Mesendoderm (in vitro differentiated cells): ENCODE measurements around the gene KIF7. TPM values are rescaled to one million over a fixed set of nuclear protein-coding genes. Genes with fewer than 3 reads are reported as not detected.
A peak's percentile ranks its signal among the peaks of the same experiment; 100 is the strongest.

Experiments
- DNase-seq: peaks from one replicate; pipeline ENCODE4 v3.0.0; 2013
- H2AK5ac ChIP-seq: 2 replicates; pipeline ENCODE4 v1.6.1; 2013; ENCODE audit warnings: low read length, inconsistent platforms
- H2BK120ac ChIP-seq: 2 replicates; pipeline ENCODE4 v1.6.1; 2013; ENCODE audit warnings: low read depth, mild to moderate bottlenecking, low read length, moderate library complexity, mixed read lengths
- H2BK15ac ChIP-seq: replicated peaks from 2 replicates; pipeline ENCODE4 v1.6.1; 2013; ENCODE audit warnings: low read depth, mild to moderate bottlenecking, moderate library complexity
- H2BK5ac ChIP-seq: 2 replicates; pipeline ENCODE4 v1.6.1; 2013; ENCODE audit warnings: low read length, inconsistent platforms
- H3K18ac ChIP-seq: 2 replicates; pipeline ENCODE4 v1.6.1; 2013; ENCODE audit warnings: mild to moderate bottlenecking, low read length, mixed read lengths
- H3K23ac ChIP-seq: one replicate; pipeline ENCODE4 v1.6.1; 2013; ENCODE audit warnings: low read length
- H3K27ac ChIP-seq: 2 replicates; pipeline ENCODE4 v1.5.1; 2013; ENCODE audit warnings: low read depth, mild to moderate bottlenecking, inconsistent platforms, low read length, moderate library complexity
- H3K27me3 ChIP-seq: 2 replicates; pipeline ENCODE4 v1.6.1; 2013; ENCODE audit warnings: low read length, control low read depth, mild to moderate bottlenecking, inconsistent platforms; ENCODE audit not compliant: insufficient read depth, poor library complexity
- H3K36me3 ChIP-seq: 2 replicates; pipeline ENCODE4 v1.6.1; 2013; ENCODE audit warnings: low read length, inconsistent platforms; ENCODE audit not compliant: control insufficient read depth, insufficient read depth
- H3K4ac ChIP-seq: one replicate; pipeline ENCODE4 v1.6.1; 2013; ENCODE audit warnings: low read depth, mild to moderate bottlenecking, low read length, moderate library complexity
- H3K4me1 ChIP-seq: 2 replicates; pipeline ENCODE4 v1.6.1; 2013; ENCODE audit warnings: low read depth, low read length, inconsistent platforms; ENCODE audit not compliant: control insufficient read depth
- H3K4me2 ChIP-seq: 2 replicates; pipeline ENCODE4 v1.6.1; 2013; ENCODE audit warnings: low read length
- H3K4me3 ChIP-seq: 2 replicates; pipeline ENCODE4 v1.5.1; 2013; ENCODE audit warnings: mild to moderate bottlenecking, low read length
- H3K56ac ChIP-seq: one replicate; pipeline ENCODE4 v1.6.1; 2013; ENCODE audit warnings: low read length
- H3K79me1 ChIP-seq: 2 replicates; pipeline ENCODE4 v1.6.1; 2013; ENCODE audit warnings: low read length, inconsistent platforms
- H3K79me2 ChIP-seq: 2 replicates; pipeline ENCODE4 v1.6.1; 2013; ENCODE audit warnings: mild to moderate bottlenecking, low read length; ENCODE audit not compliant: control insufficient read depth, insufficient read depth
- H3K9ac ChIP-seq: 2 replicates; pipeline ENCODE4 v1.6.1; 2013; ENCODE audit warnings: low read length, inconsistent platforms
- H4K5ac ChIP-seq: one replicate; pipeline ENCODE4 v1.6.1; 2013; ENCODE audit warnings: low read length
- H4K8ac ChIP-seq: one replicate; pipeline ENCODE4 v1.6.1; 2013; ENCODE audit warnings: low read depth, mild to moderate bottlenecking, control low read depth, low read length, moderate library complexity
- WGBS: extraction: QIAGEN DNeasy Blood & Tissue Kit; methylation state at CpG from one replicate; pipeline ENCODE4 v1.1.7; 2013; ENCODE audit warnings: low lambda C conversion rate, missing lambda C conversion rate; ENCODE audit not compliant: insufficient coverage; ENCODE audit errors: extremely low coverage; 5-methylcytosine and 5-hydroxymethylcytosine counted together
- polyA plus RNA-seq, 2 experiments: library from polyadenylated mRNA; stranded (reverse); fragments of 200-250 nt; gene quantifications; one replicate each; pipeline ENCODE4 v1.2.3, GENCODE V29; 2013

KIF7 gene, protein sequence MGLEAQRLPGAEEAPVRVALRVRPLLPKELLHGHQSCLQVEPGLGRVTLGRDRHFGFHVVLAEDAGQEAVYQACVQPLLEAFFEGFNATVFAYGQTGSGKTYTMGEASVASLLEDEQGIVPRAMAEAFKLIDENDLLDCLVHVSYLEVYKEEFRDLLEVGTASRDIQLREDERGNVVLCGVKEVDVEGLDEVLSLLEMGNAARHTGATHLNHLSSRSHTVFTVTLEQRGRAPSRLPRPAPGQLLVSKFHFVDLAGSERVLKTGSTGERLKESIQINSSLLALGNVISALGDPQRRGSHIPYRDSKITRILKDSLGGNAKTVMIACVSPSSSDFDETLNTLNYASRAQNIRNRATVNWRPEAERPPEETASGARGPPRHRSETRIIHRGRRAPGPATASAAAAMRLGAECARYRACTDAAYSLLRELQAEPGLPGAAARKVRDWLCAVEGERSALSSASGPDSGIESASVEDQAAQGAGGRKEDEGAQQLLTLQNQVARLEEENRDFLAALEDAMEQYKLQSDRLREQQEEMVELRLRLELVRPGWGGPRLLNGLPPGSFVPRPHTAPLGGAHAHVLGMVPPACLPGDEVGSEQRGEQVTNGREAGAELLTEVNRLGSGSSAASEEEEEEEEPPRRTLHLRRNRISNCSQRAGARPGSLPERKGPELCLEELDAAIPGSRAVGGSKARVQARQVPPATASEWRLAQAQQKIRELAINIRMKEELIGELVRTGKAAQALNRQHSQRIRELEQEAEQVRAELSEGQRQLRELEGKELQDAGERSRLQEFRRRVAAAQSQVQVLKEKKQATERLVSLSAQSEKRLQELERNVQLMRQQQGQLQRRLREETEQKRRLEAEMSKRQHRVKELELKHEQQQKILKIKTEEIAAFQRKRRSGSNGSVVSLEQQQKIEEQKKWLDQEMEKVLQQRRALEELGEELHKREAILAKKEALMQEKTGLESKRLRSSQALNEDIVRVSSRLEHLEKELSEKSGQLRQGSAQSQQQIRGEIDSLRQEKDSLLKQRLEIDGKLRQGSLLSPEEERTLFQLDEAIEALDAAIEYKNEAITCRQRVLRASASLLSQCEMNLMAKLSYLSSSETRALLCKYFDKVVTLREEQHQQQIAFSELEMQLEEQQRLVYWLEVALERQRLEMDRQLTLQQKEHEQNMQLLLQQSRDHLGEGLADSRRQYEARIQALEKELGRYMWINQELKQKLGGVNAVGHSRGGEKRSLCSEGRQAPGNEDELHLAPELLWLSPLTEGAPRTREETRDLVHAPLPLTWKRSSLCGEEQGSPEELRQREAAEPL (N-terminal part only)
- 6.5 TPM for polyA plus RNA-seq (2013, experiment 1 of 2)
- 6.0 TPM for polyA plus RNA-seq (2013, experiment 2 of 2)

DNA sequence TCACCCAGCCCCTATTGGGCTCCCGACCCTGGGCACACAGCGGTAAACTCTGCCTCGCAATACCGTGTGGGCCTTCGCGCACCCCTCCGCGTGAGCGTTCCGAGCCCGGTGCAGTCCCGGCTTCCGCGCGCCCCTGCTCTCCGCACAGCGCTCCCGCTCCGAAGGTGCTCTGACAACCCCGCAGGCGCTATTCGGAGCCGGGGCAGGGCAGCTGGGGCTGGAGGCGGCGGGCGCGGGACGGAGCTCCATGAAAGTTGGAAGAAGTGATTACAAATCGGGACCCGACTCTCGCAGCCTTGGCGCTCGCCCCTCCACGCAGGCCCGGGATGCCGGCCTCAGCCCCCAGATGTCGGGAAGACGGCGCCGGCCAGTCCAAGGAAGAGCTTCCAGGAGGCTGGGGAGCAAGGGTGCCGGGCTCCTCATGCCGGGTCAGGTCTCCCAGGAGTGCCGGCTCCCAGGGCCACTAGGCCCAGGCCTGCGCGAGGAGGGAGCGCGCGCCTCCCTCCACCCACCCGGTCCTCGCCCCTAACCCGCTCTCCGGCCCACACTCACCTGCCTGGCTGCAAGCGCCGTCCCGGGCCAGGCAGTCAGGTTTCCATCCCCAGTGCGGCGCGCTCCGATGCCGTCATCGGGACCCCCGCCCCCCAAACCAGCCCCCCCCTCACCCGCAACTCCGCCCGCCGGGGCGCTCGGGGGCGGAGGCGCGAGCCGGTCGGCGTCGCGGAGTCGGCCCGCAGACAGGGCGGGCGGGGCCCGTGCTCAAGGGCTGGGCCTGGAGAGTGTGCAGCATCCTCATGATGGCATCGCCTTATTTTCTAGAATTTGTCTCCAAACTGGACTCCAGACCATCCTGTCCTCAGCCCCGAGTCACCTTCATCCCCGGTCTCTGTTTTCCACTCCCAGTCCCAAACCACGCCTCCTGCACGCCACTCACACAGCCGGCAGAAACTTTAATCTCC, at the start of gene KIF7:
KIF7 (minus strand) TSS at position 621 of the 959 bp plus-strand sequence. CDS start 2,537 bp downstream, outside the sequence.
- Histone ChIP-seq H3K9ac (peak within 1 kb of the TSS; percentile 94), H3K4me3 (peak within 1 kb of the TSS; percentile 88), H2AK5ac (no peak within 1 kb of the TSS), H3K4ac (no peak within 1 kb of the TSS), H3K79me1 (peaks cover 20% of the 10 kb centered on the region), H3K56ac (peak within 1 kb of the TSS; percentile 93), H4K8ac (no peak within 1 kb of the TSS), H3K18ac (peak within 1 kb of the TSS; percentile 44), H3K23ac (peak within 1 kb of the TSS; percentile 80), H3K4me2 (peak within 1 kb of the TSS; percentile 98), H3K79me2 (peaks cover 12% of the 10 kb centered on the region), H2BK15ac (no peak within 1 kb of the TSS), H3K27me3 (no peaks in the 10 kb centered on the region), H3K27ac (no peak within 1 kb of the TSS), H4K5ac (peak within 1 kb of the TSS; percentile 33), H2BK5ac (peak within 1 kb of the TSS; percentile 71), H3K36me3 (no peaks in the 10 kb centered on the region), H3K4me1 (peaks cover 2% of the 10 kb centered on the region), H2BK120ac (no peak within 1 kb of the TSS)
- no CpG with 5 or more reads among the region's 87 CpGs for WGBS
- DNase-seq, result peak; percentile 88

DNA sequence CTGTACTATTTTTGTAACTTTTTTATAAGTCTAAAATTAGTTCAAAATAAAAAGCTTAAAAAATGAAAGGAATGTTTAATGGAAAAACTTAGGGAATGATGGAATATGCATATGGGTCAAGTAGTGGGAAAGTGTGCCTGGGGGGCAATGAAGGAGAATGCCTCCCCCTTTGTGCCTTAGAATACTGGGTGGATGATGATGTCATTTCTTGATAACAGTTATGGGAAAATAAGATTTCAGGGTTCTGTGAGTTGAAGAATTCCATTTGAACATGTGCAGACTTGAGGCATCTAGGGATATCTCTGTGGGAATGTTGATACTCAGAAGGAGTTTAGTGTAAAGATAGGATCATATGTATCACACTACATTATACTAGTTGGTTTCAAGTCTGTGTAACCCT, 49.1 kb upstream of the KIF7 start:
- Histone ChIP-seq H3K4me3 (no peak overlapping the region), H2BK5ac (no peak overlapping the region)

DNA sequence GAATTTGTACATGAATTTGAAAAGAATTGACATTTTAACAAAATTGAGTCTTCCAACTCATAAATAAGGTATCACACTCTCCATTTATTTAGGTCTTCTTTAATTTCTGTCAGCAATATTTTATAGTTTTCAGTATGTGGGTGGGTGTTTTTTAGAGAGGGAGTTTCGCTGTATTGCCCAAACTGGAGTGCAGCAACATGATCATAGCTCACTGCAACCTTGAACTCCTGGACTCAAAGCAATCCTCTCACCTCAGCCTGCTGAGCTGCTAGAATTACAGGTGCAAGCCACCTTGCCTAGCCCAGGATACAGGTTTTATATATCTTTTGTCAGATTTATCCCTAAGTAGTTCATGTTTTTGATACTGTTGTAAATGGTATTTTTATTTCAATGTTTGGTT, 39.9 kb upstream of the KIF7 start:
- no CpG with 5 or more reads among the region's 1 CpG for WGBS
- H3K79me1 ChIP-seq, result no peaks in the 10 kb centered on the region
- no peak overlapping the region for H2BK15ac ChIP-seq
- H3K4me2 ChIP-seq, result no peak overlapping the region
- no peaks in the 10 kb centered on the region for H3K36me3 ChIP-seq
- no peak overlapping the region for H3K9ac ChIP-seq
- no peak for DNase-seq
- no peak overlapping the region for H3K4me3 ChIP-seq
- no peak overlapping the region for H2BK5ac ChIP-seq
- no peak overlapping the region for H3K27ac ChIP-seq
- H3K27me3 ChIP-seq, result no peaks in the 10 kb centered on the region
- H3K56ac ChIP-seq, result no peak overlapping the region
- H3K79me2 ChIP-seq, result no peaks in the 10 kb centered on the region
- H4K5ac ChIP-seq, result no peak overlapping the region
- no peak overlapping the region for H2BK120ac ChIP-seq
- H3K4me1 ChIP-seq, result peaks cover 2% of the 10 kb centered on the region
- no peak overlapping the region for H2AK5ac ChIP-seq
- no peak overlapping the region for H3K18ac ChIP-seq
- no peak overlapping the region for H3K4ac ChIP-seq
- no peak overlapping the region for H4K8ac ChIP-seq
- H3K23ac ChIP-seq, result no peak overlapping the region

More for the DNA sequence above, 49.1 kb upstream of the KIF7 start:
- no peak overlapping the region for H3K9ac ChIP-seq
- no peak overlapping the region for H2AK5ac ChIP-seq
- H3K23ac ChIP-seq, result no peak overlapping the region
- H3K4ac ChIP-seq, result no peak overlapping the region
- H3K27ac ChIP-seq, result no peak overlapping the region
- H3K27me3 ChIP-seq, result peaks cover 2% of the 10 kb centered on the region
- H3K18ac ChIP-seq, result no peak overlapping the region
- no peak overlapping the region for H3K4me2 ChIP-seq
- no peak overlapping the region for H4K5ac ChIP-seq
- no peak overlapping the region for H2BK15ac ChIP-seq
- no peak overlapping the region for H4K8ac ChIP-seq
- no peaks in the 10 kb centered on the region for H3K36me3 ChIP-seq
- H3K4me1 ChIP-seq, result no peaks in the 10 kb centered on the region
- no peak overlapping the region for H2BK120ac ChIP-seq
- DNase-seq, result no peak
- H3K56ac ChIP-seq, result no peak overlapping the region
- no peaks in the 10 kb centered on the region for H3K79me1 ChIP-seq
- H3K79me2 ChIP-seq, result no peaks in the 10 kb centered on the region

DNA sequence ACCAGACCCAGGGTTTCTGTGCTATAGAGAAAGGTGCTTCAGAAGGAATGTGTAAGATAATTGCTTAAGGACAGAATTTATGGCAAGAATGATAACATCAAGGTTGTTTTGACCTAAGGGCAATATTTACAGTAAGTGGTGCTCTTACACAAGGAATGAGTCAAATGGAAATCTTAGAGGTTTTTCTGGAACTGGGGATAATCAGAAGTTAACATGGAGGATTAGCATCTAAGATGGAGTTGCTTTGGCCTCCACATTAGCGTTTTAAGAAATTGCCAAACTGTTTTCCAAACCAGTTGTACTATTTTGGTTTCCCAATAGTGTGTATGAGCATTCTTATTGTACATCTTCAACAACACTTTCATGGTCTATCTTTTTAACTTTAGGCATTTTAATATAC, 38.4 kb upstream of the KIF7 start:
- Histone ChIP-seq H2BK120ac (no peak overlapping the region), H2BK5ac (no peak overlapping the region), H3K4me3 (no peak overlapping the region), H3K4ac (no peak overlapping the region), H3K27me3 (no peaks in the 10 kb centered on the region), H3K9ac (no peak overlapping the region), H3K56ac (no peak overlapping the region), H3K27ac (no peak overlapping the region), H4K5ac (no peak overlapping the region), H2AK5ac (no peak overlapping the region), H3K23ac (no peak overlapping the region), H3K4me1 (peaks cover 2% of the 10 kb centered on the region), H3K18ac (no peak overlapping the region), H3K79me1 (no peaks in the 10 kb centered on the region), H3K79me2 (no peaks in the 10 kb centered on the region), H3K4me2 (no peak overlapping the region), H4K8ac (no peak overlapping the region), H2BK15ac (no peak overlapping the region), H3K36me3 (no peaks in the 10 kb centered on the region)
- no CpG with 5 or more reads among the region's 1 CpG for WGBS
- no peak for DNase-seq

DNA sequence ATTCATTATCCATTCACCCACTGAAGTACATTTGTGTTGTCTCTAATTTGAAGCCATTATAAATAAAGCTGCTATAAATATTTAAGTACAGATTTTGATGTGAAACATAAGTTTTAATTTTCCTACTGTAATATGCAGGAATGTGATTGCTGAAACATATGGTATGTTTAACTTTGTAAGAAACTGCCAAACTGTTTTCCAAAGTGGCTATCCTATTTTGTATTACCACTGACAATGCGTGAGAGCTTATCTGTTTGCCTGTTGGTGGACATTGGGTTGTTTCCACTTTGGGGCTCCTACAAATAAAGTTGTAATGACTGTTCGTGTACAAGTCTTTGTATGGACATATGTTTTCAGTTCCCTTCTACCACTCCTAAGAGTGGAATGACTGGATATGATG, 37.8 kb upstream of the KIF7 start:
- no peak overlapping the region for H3K23ac ChIP-seq
- no peak overlapping the region for H3K27ac ChIP-seq
- H3K4me2 ChIP-seq, result no peak overlapping the region
- no peaks in the 10 kb centered on the region for H3K36me3 ChIP-seq
- H3K4me3 ChIP-seq, result no peak overlapping the region
- no peaks in the 10 kb centered on the region for H3K79me2 ChIP-seq
- DNase-seq, result no peak
- H3K79me1 ChIP-seq, result no peaks in the 10 kb centered on the region
- H3K56ac ChIP-seq, result no peak overlapping the region
- H2AK5ac ChIP-seq, result no peak overlapping the region
- no CpG with 5 or more reads among the region's 2 CpGs for WGBS
- peaks cover 2% of the 10 kb centered on the region for H3K4me1 ChIP-seq
- no peak overlapping the region for H2BK120ac ChIP-seq
- no peak overlapping the region for H4K5ac ChIP-seq
- H3K4ac ChIP-seq, result no peak overlapping the region
- no peak overlapping the region for H4K8ac ChIP-seq
- H2BK15ac ChIP-seq, result no peak overlapping the region
- H2BK5ac ChIP-seq, result no peak overlapping the region
- H3K9ac ChIP-seq, result no peak overlapping the region
- no peaks in the 10 kb centered on the region for H3K27me3 ChIP-seq
- H3K18ac ChIP-seq, result no peak overlapping the region
